Transverse colon (tissue), 4 donors: Measurements from ENCODE around the gene ARL4D. TPM values are rescaled to one million over a fixed set of nuclear protein-coding genes. Genes with fewer than 3 reads are reported as not detected.

Source experiments
- DNase-seq: peaks from one replicate; pipeline ENCODE4 v3.0.0-alpha.2; 2019
- H3K27ac ChIP-seq, 4 donors: fragments of 200-600 bp; sonication (generic); 2 replicates each; pipeline ENCODE4 v1.5.1; 2016 to 2018; ENCODE audit warnings: inconsistent platforms in 4 of 4
- H3K27me3 ChIP-seq: fragments of 200-600 bp; sonication (generic); 2 replicates; pipeline ENCODE4 v1.5.1; 2017; ENCODE audit warnings: inconsistent platforms
- H3K36me3 ChIP-seq, 4 donors: fragments of 200-600 bp; sonication (generic); 2 replicates each; pipeline ENCODE4 v1.5.1; 2017 to 2019; ENCODE audit warnings: inconsistent platforms in 4 of 4
- H3K4me1 ChIP-seq, 4 donors: fragments of 200-600 bp; sonication (generic); 2 replicates each; pipeline ENCODE4 v1.5.1; 2017 to 2020; ENCODE audit warnings: inconsistent platforms in 4 of 4
- H3K4me3 ChIP-seq, 4 donors: fragments of 200-600 bp; sonication (generic); 1 replicate in 1 of 4; 2 replicates in 3 of 4; pipeline versions ENCODE4 v1.5.1 to v1.6.1; 2017 to 2019; ENCODE audit warnings: inconsistent platforms in 4 of 4
- H3K9me3 ChIP-seq, 2 donors: fragments of 200-600 bp; sonication (generic); 2 replicates each; pipeline ENCODE4 v1.5.1; 2017 to 2019; ENCODE audit warnings: inconsistent platforms in 2 of 2
- CTCF ChIP-seq, 5 experiments: fragments of 200-600 bp in 3 of 5; fragments of 450-650 bp in 2 of 5; sonication (generic) in 3 of 5; IDR thresholded peaks; 1 replicate in 2 of 5; 2 replicates in 3 of 5; pipeline ENCODE4 v1.5.1; 2016 to 2017; ENCODE audit warnings: antibody characterized with exemption in 5 of 5, inconsistent platforms in 3 of 5, mild to moderate bottlenecking in 2 of 5, moderate library complexity in 1 of 5
- EP300 ChIP-seq: sonication (generic); formaldehyde crosslinking; IDR thresholded peaks from one replicate; pipeline ENCODE4 v1.6.1; 2017; ENCODE audit warnings: antibody characterized with exemption, low read depth
- POLR2A ChIP-seq: fragments of 450-650 bp; IDR thresholded peaks from one replicate; pipeline ENCODE4 v1.6.1; 2016; ENCODE audit warnings: antibody characterized with exemption, mild to moderate bottlenecking, moderate library complexity
- POLR2AphosphoS5 ChIP-seq, 3 donors: sonication (generic); formaldehyde crosslinking; IDR thresholded peaks; one replicate each; pipeline ENCODE4 v1.6.1; 2016; ENCODE audit warnings: antibody characterized with exemption in 3 of 3
- WGBS, 2 donors: methylation state at CpG; one replicate each; pipeline ENCODE4 v1.1.5; 2018; ENCODE audit warnings: low coverage in 1 of 2; 5-methylcytosine and 5-hydroxymethylcytosine counted together
- in situ Hi-C, 4 donors: fragments of 200-750 bp; cut with MboI; loops; one replicate each; pipeline versions ENCODE4 v1.15.0 to v1.15.1; 2017; ENCODE audit warnings: low sequenced_read_pairs in 3 of 4, low pct_ligation_motif_present in 1 of 4, low pct_unique_long_range_greater_than_20kb in 1 of 4
- intact Hi-C: fragments of 100-400 bp; cut with DNase I; formaldehyde crosslinking; loops from one replicate; pipeline ENCODE4 v1.15.1; 2023; ENCODE audit warnings: low total_unique reads
- total RNA-seq, 4 donors: library from RNA; depleted of rRNA; stranded (reverse); fragments of >200 nt; gene quantifications; one replicate each; pipeline ENCODE4 v1.1.0, GENCODE V29; 2016

The ARL4D gene
- total RNA-seq, 4 donors from 2014 or later: 6.7 to 29.5 (median 8.8) TPM

GRCh38 chr17:43409131-43409530 lies 10.3 kb downstream of the ARL4D start:
- no peak for DNase-seq
- no peaks in the 10 kb centered on the region for H3K9me3 ChIP-seq
- H3K27ac ChIP-seq: no peak overlapping the region
- 84 to 94% methylated on average over 2 to 3 of the region's 3 CpGs for WGBS, 2 donors
- in situ Hi-C loops: no loop called here
- H3K4me1 ChIP-seq: no peaks in the 10 kb centered on the region
- no peak overlapping the region for H3K4me3 ChIP-seq
- intact Hi-C loops: no loop called here
- H3K27me3 ChIP-seq: no peaks in the 10 kb centered on the region
- H3K36me3 ChIP-seq: no peaks in the 10 kb centered on the region
- TF ChIP-seq POLR2A (no peak), EP300 (no peak), POLR2AphosphoS5 (IDR thresholded peaks at IDR 0.05) (no peak), CTCF (IDR thresholded peaks at IDR 0.05) (no peak)

- Histone ChIP-seq H3K36me3 (no peaks in the 10 kb centered on the region), H3K27ac (no peak overlapping the region), H3K9me3 (no peaks in the 10 kb centered on the region), H3K27me3 (no peaks in the 10 kb centered on the region), H3K4me3 (no peak overlapping the region), H3K4me1 (no peaks in the 10 kb centered on the region)
- DNase-seq: no peak
- in situ Hi-C loops: no loop called here
- WGBS, 2 donors: 61 to 100% methylated on average over 1 to 6 of the region's 6 CpGs
- TF ChIP-seq EP300 (no peak), CTCF (IDR thresholded peaks at IDR 0.05) (no peak), POLR2AphosphoS5 (IDR thresholded peaks at IDR 0.05) (no peak), POLR2A (no peak)
- intact Hi-C loops: no loop called here
Observed at GRCh38 chr17:43410557-43411368, 12.0 kb downstream of the ARL4D start.

- Histone ChIP-seq H3K9me3 (no peaks in the 10 kb centered on the region), H3K27ac (no peak overlapping the region), H3K36me3 (no peaks in the 10 kb centered on the region), H3K4me1 (peaks cover 0 to under 1% (median 0%) of the 10 kb centered on the region in 4 donors), H3K4me3 (no peak overlapping the region), H3K27me3 (no peaks in the 10 kb centered on the region)
- no peak for DNase-seq
- intact Hi-C loops (no loop called here), in situ Hi-C loops (no loop called here)
- TF ChIP-seq POLR2A: no peak
- TF ChIP-seq POLR2AphosphoS5 (IDR thresholded peaks at IDR 0.05): no peak
- no peak for TF ChIP-seq EP300
- no peak for TF ChIP-seq CTCF (IDR thresholded peaks at IDR 0.05)
Observed at GRCh38 chr17:43411369-43411677, 12.5 kb downstream of the ARL4D start.

GRCh38 chr17:43411749-43412148 lies 13.0 kb downstream of the ARL4D start:
- in situ Hi-C loops: no loop called here
- H3K27me3 ChIP-seq: no peaks in the 10 kb centered on the region
- 43 to 68% methylated on average over 1 to 6 of the region's 6 CpGs for whole genome bisulfite sequencing, 2 donors
- peaks cover 0 to 4% (median 0%) of the 10 kb centered on the region in 4 donors for H3K4me1 ChIP-seq
- H3K36me3 ChIP-seq: no peaks in the 10 kb centered on the region
- DNase-seq: no peak
- intact Hi-C loops: no loop called here
- no peaks in the 10 kb centered on the region for H3K9me3 ChIP-seq
- H3K4me3 ChIP-seq: no peak overlapping the region
- TF ChIP-seq CTCF (IDR thresholded peaks at IDR 0.05) (no peak), POLR2A (no peak), EP300 (no peak), POLR2AphosphoS5 (IDR thresholded peaks at IDR 0.05) (no peak)
- no peak overlapping the region for H3K27ac ChIP-seq
